HEK293 (cell line): ENCODE data around the gene FIG4.

Source experiments
- CTCF ChIA-PET: fragments of 350-600 bp; formaldehyde crosslinking; extraction: SDS; loops from one replicate; lab custom pipeline; 2021; ENCODE audit warnings: antibody characterized with exemption; lab: Yijun Ruan, JAX
- POLR2A ChIA-PET: fragments of 300-600 bp; formaldehyde crosslinking; extraction: SDS; loops from one replicate; lab custom pipeline; 2020; ENCODE audit warnings: antibody characterized with exemption, inconsistent platforms; lab: Yijun Ruan, JAX
- H3K27ac ChIP-seq: fragments of 200-500 bp; sonication (Bioruptor generic); 2 replicates; pipeline ENCODE4 v1.5.1; 2014; ENCODE audit warnings: low read depth, low read length, control low read depth, inconsistent platforms; ENCODE audit errors: extremely low read depth
- H3K36me3 ChIP-seq, 2 experiments: fragments of 200-500 bp in 1 of 2; sonication (Bioruptor generic) in 1 of 2; 1 replicate in 1 of 2; 2 replicates in 1 of 2; pipeline ENCODE4 v1.5.1; 2014 to 2017; ENCODE audit warnings: inconsistent platforms in 2 of 2, low read length in 2 of 2; ENCODE audit not compliant: control insufficient read depth in 2 of 2, insufficient read depth in 1 of 2
- H3K4me1 ChIP-seq: fragments of 200-500 bp; sonication (Bioruptor generic); 2 replicates; pipeline ENCODE4 v1.5.1; 2014; ENCODE audit warnings: mild to moderate bottlenecking, low read length, inconsistent platforms; ENCODE audit not compliant: control insufficient read depth, insufficient read depth
- H3K4me3 ChIP-seq: 2 replicates; pipeline ENCODE4 v1.5.1; 2011; ENCODE audit warnings: low read depth, mild to moderate bottlenecking, control low read depth, low read length, moderate library complexity
- H3K9me3 ChIP-seq: fragments of 200-500 bp; sonication (Bioruptor generic); 2 replicates; pipeline ENCODE4 v1.5.1; 2014; ENCODE audit warnings: low read depth, low read length, inconsistent platforms; ENCODE audit not compliant: control insufficient read depth, insufficient read depth
- KLF8 ChIP-seq: fragments of 450-650 bp; formaldehyde crosslinking; IDR thresholded peaks from 2 replicates; pipeline ENCODE4 v1.5.1; 2016; ENCODE audit warnings: missing biosample characterization, missing genetic modification characterization
- YY1 ChIP-seq: fragments of 450-650 bp; formaldehyde crosslinking; IDR thresholded peaks from 2 replicates; pipeline ENCODE4 v1.5.1; 2018; ENCODE audit warnings: missing biosample characterization, missing genetic modification characterization
- ZEB2 ChIP-seq: fragments of 450-650 bp; formaldehyde crosslinking; IDR thresholded peaks from 2 replicates; pipeline ENCODE4 v1.5.1; 2016; ENCODE audit warnings: missing biosample characterization, missing genetic modification characterization
- ZNF175 ChIP-seq: fragments of 450-650 bp; formaldehyde crosslinking; IDR thresholded peaks from 2 replicates; pipeline ENCODE4 v1.5.1; 2016; ENCODE audit warnings: missing biosample characterization, missing genetic modification characterization
- ZNF2 ChIP-seq: fragments of 450-650 bp; formaldehyde crosslinking; IDR thresholded peaks from 2 replicates; pipeline ENCODE4 v1.5.1; 2016; ENCODE audit warnings: missing biosample characterization, missing genetic modification characterization
- ZNF248 ChIP-seq: fragments of 450-650 bp; formaldehyde crosslinking; IDR thresholded peaks from 2 replicates; pipeline ENCODE4 v1.5.1; 2017; ENCODE audit warnings: missing biosample characterization, missing genetic modification characterization
- ZNF266 ChIP-seq: fragments of 450-650 bp; formaldehyde crosslinking; IDR thresholded peaks from 2 replicates; pipeline ENCODE4 v1.5.1; 2016; ENCODE audit warnings: missing biosample characterization, missing genetic modification characterization, low read depth
- ZNF600 ChIP-seq: fragments of 450-650 bp; formaldehyde crosslinking; IDR thresholded peaks from 2 replicates; pipeline ENCODE4 v1.5.1; 2016; ENCODE audit warnings: missing biosample characterization, missing genetic modification characterization
- ZNF624 ChIP-seq: fragments of 450-650 bp; formaldehyde crosslinking; IDR thresholded peaks from 2 replicates; pipeline ENCODE4 v1.5.1; 2017; ENCODE audit warnings: missing biosample characterization, missing genetic modification characterization
- ZNF747 ChIP-seq: fragments of 450-650 bp; formaldehyde crosslinking; IDR thresholded peaks from 2 replicates; pipeline ENCODE4 v1.5.1; 2016; ENCODE audit warnings: missing biosample characterization, missing genetic modification characterization
- TF ChIP-seq, protein P1 (sequence below): fragments of 450-650 bp; formaldehyde crosslinking; IDR thresholded peaks from 2 replicates; pipeline ENCODE4 v1.5.1; 2017; ENCODE audit warnings: missing biosample characterization, missing genetic modification characterization
- TF ChIP-seq, protein P2 (sequence below): sonication (generic); formaldehyde crosslinking; IDR thresholded peaks from 2 replicates; pipeline ENCODE4 v1.8.1; 2022; ENCODE audit warnings: mild to moderate bottlenecking, moderate library complexity, missing genetic modification reagents
- TF ChIP-seq, protein P3 (sequence below): fragments of 450-650 bp; IDR thresholded peaks from 2 replicates; pipeline ENCODE4 v1.5.1; 2018; ENCODE audit warnings: missing biosample characterization, mild to moderate bottlenecking, missing genetic modification characterization
- TF ChIP-seq, protein P4 (sequence below): fragments of 450-650 bp; formaldehyde crosslinking; IDR thresholded peaks from 2 replicates; pipeline ENCODE4 v1.5.1; 2017; ENCODE audit warnings: missing biosample characterization, mild to moderate bottlenecking, missing genetic modification characterization, moderate library complexity
- TF ChIP-seq, protein P5 (sequence below): fragments of 450-650 bp; formaldehyde crosslinking; conservative IDR thresholded peaks from 2 replicates; pipeline ENCODE4 v1.5.1; 2016; ENCODE audit warnings: low read depth, missing biosample characterization, missing genetic modification characterization
- TF ChIP-seq, protein P6 (sequence below): fragments of 450-650 bp; formaldehyde crosslinking; IDR thresholded peaks from 2 replicates; pipeline ENCODE4 v1.5.1; 2016; ENCODE audit warnings: missing biosample characterization, missing genetic modification characterization
- TF ChIP-seq, protein P7 (sequence below): fragments of 450-650 bp; formaldehyde crosslinking; IDR thresholded peaks from 2 replicates; pipeline ENCODE4 v1.5.1; 2016; ENCODE audit warnings: missing biosample characterization, missing genetic modification characterization
- TF ChIP-seq, protein P8 (sequence below): fragments of 450-650 bp; formaldehyde crosslinking; conservative IDR thresholded peaks from 2 replicates; pipeline ENCODE4 v1.5.1; 2016; ENCODE audit warnings: low read depth, missing biosample characterization, missing genetic modification characterization

The FIG4 gene

DNA sequence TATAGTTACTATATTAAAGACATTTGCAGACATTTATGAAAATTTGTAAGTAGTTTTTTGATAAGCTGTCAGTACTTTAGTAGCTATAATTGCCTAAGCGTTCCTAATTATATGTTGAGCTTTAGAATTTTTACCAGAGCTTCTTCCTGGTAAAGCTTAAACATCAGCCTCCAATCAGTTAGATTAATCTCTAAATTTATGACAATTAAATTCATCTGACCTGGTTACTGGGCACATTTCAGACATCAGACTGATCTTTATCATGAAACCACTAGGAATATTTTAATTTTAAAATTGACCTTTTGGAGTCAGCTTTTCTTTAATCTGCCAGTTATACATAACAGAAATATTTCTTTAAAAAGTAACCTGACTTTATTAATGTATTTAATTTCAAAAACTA, 23.5 kb downstream of the FIG4 start:
- POLR2A ChIA-PET: no interaction called here
- H3K36me3 ChIP-seq: peaks cover 0 to 3% of the 10 kb centered on the region in 2 experiments; a peak in 2 of 3 replicates
- H3K9me3 ChIP-seq: no peaks in the 10 kb centered on the region
- TF ChIP-seq, protein P1, sequence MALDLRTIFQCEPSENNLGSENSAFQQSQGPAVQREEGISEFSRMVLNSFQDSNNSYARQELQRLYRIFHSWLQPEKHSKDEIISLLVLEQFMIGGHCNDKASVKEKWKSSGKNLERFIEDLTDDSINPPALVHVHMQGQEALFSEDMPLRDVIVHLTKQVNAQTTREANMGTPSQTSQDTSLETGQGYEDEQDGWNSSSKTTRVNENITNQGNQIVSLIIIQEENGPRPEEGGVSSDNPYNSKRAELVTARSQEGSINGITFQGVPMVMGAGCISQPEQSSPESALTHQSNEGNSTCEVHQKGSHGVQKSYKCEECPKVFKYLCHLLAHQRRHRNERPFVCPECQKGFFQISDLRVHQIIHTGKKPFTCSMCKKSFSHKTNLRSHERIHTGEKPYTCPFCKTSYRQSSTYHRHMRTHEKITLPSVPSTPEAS (tag by site-specific recombination): no peak
- TF ChIP-seq, protein P2, sequence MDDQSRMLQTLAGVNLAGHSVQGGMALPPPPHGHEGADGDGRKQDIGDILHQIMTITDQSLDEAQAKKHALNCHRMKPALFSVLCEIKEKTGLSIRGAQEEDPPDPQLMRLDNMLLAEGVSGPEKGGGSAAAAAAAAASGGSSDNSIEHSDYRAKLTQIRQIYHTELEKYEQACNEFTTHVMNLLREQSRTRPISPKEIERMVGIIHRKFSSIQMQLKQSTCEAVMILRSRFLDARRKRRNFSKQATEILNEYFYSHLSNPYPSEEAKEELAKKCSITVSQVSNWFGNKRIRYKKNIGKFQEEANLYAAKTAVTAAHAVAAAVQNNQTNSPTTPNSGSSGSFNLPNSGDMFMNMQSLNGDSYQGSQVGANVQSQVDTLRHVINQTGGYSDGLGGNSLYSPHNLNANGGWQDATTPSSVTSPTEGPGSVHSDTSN (CRISPR knock-in tag): no peak
- TF ChIP-seq, protein P3, sequence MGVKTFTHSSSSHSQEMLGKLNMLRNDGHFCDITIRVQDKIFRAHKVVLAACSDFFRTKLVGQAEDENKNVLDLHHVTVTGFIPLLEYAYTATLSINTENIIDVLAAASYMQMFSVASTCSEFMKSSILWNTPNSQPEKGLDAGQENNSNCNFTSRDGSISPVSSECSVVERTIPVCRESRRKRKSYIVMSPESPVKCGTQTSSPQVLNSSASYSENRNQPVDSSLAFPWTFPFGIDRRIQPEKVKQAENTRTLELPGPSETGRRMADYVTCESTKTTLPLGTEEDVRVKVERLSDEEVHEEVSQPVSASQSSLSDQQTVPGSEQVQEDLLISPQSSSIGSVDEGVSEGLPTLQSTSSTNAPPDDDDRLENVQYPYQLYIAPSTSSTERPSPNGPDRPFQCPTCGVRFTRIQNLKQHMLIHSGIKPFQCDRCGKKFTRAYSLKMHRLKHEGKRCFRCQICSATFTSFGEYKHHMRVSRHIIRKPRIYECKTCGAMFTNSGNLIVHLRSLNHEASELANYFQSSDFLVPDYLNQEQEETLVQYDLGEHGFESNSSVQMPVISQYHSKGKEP (tag by site-specific recombination): no peak
- TF ChIP-seq, protein P4, sequence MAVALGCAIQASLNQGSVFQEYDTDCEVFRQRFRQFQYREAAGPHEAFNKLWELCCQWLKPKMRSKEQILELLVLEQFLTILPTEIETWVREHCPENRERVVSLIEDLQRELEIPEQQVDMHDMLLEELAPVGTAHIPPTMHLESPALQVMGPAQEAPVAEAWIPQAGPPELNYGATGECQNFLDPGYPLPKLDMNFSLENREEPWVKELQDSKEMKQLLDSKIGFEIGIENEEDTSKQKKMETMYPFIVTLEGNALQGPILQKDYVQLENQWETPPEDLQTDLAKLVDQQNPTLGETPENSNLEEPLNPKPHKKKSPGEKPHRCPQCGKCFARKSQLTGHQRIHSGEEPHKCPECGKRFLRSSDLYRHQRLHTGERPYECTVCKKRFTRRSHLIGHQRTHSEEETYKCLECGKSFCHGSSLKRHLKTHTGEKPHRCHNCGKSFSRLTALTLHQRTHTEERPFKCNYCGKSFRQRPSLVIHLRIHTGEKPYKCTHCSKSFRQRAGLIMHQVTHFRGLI (tag by site-specific recombination): no peak
- no peak for TF ChIP-seq ZNF747 (tag by site-specific recombination)
- H3K4me3 ChIP-seq: no peak overlapping the region
- no peak overlapping the region for H3K27ac ChIP-seq
- H3K4me1 ChIP-seq: no peaks in the 10 kb centered on the region
- CTCF ChIA-PET: interaction anchor here (0.6 to 7.6 kb wide), 5 partner anchors 10 to 677 kb away, joined by 3 to 44 read pairs (median 3); partner anchors contain the start of genes AK9 and FIG4

DNA sequence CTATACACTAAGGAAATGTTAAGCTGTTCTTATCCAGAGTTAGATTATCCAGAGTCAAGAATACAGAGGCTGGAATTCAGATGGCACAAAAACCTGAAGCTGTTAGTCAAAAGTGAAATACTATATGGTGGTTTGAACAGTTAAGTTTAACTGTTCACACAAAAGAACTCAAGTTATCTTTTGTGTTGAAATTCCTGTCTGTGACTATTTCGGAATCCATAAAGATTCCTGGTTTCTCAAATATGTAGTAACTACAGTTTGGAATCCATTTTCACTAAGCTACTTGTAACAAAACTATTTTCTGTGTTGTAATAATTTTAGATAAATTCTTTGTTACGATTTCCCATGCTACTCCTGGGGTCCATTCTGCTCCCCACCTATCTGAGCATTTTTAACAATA, 24.5 kb downstream of the FIG4 start:
- no peaks in the 10 kb centered on the region for H3K9me3 ChIP-seq
- POLR2A ChIA-PET: no interaction called here
- H3K27ac ChIP-seq: no peak overlapping the region
- CTCF ChIA-PET: interaction anchor here (0.7 to 5.3 kb wide), 4 partner anchors 11 to 333 kb away, joined by 3 to 44 read pairs (median 11); no protein-coding TSS in a partner anchor
- no peaks in the 10 kb centered on the region for H3K4me1 ChIP-seq
- no peak overlapping the region for H3K4me3 ChIP-seq
- peaks cover 0 to 3% of the 10 kb centered on the region in 2 experiments; a peak in 2 of 3 replicates for H3K36me3 ChIP-seq
- TF ChIP-seq ZNF624 (tag by site-specific recombination) (no peak), ZNF175 (tag by site-specific recombination) (no peak), YY1 (no peak), ZEB2 (tag by site-specific recombination) (no peak), ZNF600 (tag by site-specific recombination) (no peak), ZNF266 (tag by site-specific recombination) (no peak), ZNF248 (no peak), ZNF2 (tag by site-specific recombination) (no peak), KLF8 (no peak)
- TF ChIP-seq, protein P5, sequence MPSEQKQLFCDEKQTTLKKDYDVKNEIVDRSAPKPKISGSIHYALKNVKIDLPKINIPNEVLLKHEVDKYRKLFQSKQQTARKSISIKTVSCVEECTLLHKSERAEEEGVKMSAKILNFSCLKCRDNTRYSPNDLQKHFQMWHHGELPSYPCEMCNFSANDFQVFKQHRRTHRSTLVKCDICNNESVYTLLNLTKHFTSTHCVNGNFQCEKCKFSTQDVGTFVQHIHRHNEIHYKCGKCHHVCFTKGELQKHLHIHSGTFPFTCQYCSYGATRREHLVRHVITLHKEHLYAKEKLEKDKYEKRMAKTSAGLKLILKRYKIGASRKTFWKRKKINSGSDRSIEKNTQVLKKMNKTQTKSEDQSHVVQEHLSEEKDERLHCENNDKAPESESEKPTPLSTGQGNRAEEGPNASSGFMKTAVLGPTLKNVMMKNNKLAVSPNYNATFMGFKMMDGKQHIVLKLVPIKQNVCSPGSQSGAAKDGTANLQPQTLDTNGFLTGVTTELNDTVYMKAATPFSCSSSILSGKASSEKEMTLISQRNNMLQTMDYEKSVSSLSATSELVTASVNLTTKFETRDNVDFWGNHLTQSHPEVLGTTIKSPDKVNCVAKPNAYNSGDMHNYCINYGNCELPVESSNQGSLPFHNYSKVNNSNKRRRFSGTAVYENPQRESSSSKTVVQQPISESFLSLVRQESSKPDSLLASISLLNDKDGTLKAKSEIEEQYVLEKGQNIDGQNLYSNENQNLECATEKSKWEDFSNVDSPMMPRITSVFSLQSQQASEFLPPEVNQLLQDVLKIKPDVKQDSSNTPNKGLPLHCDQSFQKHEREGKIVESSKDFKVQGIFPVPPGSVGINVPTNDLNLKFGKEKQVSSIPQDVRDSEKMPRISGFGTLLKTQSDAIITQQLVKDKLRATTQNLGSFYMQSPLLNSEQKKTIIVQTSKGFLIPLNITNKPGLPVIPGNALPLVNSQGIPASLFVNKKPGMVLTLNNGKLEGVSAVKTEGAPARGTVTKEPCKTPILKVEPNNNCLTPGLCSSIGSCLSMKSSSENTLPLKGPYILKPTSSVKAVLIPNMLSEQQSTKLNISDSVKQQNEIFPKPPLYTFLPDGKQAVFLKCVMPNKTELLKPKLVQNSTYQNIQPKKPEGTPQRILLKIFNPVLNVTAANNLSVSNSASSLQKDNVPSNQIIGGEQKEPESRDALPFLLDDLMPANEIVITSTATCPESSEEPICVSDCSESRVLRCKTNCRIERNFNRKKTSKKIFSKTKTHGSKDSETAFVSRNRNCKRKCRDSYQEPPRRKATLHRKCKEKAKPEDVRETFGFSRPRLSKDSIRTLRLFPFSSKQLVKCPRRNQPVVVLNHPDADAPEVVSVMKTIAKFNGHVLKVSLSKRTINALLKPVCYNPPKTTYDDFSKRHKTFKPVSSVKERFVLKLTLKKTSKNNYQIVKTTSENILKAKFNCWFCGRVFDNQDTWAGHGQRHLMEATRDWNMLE (tag by site-specific recombination): no peak
- TF ChIP-seq, protein P6, sequence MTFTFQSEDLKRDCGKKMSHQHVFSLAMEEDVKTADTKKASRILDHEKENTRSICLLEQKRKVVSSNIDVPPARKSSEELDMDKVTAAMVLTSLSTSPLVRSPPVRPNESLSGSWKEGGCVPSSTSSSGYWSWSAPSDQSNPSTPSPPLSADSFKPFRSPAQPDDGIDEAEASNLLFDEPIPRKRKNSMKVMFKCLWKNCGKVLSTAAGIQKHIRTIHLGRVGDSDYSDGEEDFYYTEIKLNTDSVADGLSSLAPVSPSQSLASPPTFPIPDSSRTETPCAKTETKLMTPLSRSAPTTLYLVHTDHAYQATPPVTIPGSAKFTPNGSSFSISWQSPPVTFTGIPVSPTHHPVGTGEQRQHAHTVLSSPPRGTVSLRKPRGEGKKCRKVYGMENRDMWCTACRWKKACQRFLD (tag by site-specific recombination): no peak
- TF ChIP-seq, protein P7, sequence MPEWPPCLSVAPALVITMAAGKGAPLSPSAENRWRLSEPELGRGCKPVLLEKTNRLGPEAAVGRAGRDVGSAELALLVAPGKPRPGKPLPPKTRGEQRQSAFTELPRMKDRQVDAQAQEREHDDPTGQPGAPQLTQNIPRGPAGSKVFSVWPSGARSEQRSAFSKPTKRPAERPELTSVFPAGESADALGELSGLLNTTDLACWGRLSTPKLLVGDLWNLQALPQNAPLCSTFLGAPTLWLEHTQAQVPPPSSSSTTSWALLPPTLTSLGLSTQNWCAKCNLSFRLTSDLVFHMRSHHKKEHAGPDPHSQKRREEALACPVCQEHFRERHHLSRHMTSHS (tag by site-specific recombination): no peak
- TF ChIP-seq, protein P8, sequence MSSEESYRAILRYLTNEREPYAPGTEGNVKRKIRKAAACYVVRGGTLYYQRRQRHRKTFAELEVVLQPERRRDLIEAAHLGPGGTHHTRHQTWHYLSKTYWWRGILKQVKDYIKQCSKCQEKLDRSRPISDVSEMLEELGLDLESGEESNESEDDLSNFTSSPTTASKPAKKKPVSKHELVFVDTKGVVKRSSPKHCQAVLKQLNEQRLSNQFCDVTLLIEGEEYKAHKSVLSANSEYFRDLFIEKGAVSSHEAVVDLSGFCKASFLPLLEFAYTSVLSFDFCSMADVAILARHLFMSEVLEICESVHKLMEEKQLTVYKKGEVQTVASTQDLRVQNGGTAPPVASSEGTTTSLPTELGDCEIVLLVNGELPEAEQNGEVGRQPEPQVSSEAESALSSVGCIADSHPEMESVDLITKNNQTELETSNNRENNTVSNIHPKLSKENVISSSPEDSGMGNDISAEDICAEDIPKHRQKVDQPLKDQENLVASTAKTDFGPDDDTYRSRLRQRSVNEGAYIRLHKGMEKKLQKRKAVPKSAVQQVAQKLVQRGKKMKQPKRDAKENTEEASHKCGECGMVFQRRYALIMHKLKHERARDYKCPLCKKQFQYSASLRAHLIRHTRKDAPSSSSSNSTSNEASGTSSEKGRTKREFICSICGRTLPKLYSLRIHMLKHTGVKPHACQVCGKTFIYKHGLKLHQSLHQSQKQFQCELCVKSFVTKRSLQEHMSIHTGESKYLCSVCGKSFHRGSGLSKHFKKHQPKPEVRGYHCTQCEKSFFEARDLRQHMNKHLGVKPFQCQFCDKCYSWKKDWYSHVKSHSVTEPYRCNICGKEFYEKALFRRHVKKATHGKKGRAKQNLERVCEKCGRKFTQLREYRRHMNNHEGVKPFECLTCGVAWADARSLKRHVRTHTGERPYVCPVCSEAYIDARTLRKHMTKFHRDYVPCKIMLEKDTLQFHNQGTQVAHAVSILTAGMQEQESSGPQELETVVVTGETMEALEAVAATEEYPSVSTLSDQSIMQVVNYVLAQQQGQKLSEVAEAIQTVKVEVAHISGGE (tag by site-specific recombination): no peak
